A549 (cell line): ENCODE results near the gene CIAO3. TPM values are rescaled to one million over a fixed set of nuclear protein-coding genes. Genes with fewer than 3 reads are reported as not detected.

Experiments
- ATAC-seq, 2 experiments: fragments of 200-7000 bp in 1 of 2; fragments of >200 bp in 1 of 2; cut with Nextera tagmentation in 1 of 2; cut with Tn5 transposase in 1 of 2; 3 replicates each; pipeline versions ENCODE4 v1.8.0 to v1.9.1; 2018 to 2020; ENCODE audit warnings: mild to moderate bottlenecking in 1 of 2, moderate library complexity in 1 of 2
- CTCF ChIA-PET: fragments of 300-600 bp; sonication (Branson Sonifier 250); formaldehyde crosslinking; extraction: SDS; loops from one replicate; lab custom pipeline; 2021; ENCODE audit warnings: antibody characterized with exemption, inconsistent platforms; lab: Yijun Ruan, JAX
- POLR2A ChIA-PET: fragments of 350-600 bp; formaldehyde crosslinking; extraction: SDS; loops from one replicate; lab custom pipeline; 2021; ENCODE audit warnings: antibody characterized with exemption, inconsistent platforms; lab: Yijun Ruan, JAX
- DNase-seq, 2 experiments: peaks; one replicate each; pipeline versions ENCODE4 v3.0.0 to v3.0.0-alpha.2; 2011 to 2016; ENCODE audit warnings: low read depth in 1 of 2, low spot score in 1 of 2
- FAIRE-seq: peaks from 2 replicates; lab custom pipeline; 2011; peaks lifted over from hg19 to GRCh38; lab: Jason Lieb, UNC
- H3K27ac ChIP-seq, 2 experiments: fragments of >200 bp; sonication (Bioruptor Twin); formaldehyde crosslinking; 3 replicates each; pipeline ENCODE4 v1.5.1; 2016 to 2017
- H3K4me1 ChIP-seq: fragments of >200 bp; sonication (Bioruptor Twin); formaldehyde crosslinking; 3 replicates; pipeline ENCODE4 v1.6.1; 2016
- H3K4me2 ChIP-seq: fragments of >200 bp; sonication (Bioruptor Twin); formaldehyde crosslinking; 3 replicates; pipeline ENCODE4 v1.6.1; 2016
- H3K4me3 ChIP-seq: fragments of >200 bp; sonication (Bioruptor Twin); formaldehyde crosslinking; 3 replicates; pipeline ENCODE4 v1.5.1; 2016
- H3K9me3 ChIP-seq: fragments of >200 bp; sonication (Bioruptor Twin); formaldehyde crosslinking; 3 replicates; pipeline ENCODE4 v1.6.1; 2016
- BCL3 ChIP-seq: fragments of >200 bp; sonication (Bioruptor Twin); formaldehyde crosslinking; IDR thresholded peaks from 3 replicates; pipeline ENCODE4 v1.6.1; 2016
- BHLHE40 ChIP-seq: IDR thresholded peaks from 2 replicates; pipeline ENCODE4 v1.6.1; 2012; ENCODE audit warnings: low read depth, low read length, inconsistent platforms
- CHD2 ChIP-seq: fragments of 150-350 bp; IDR thresholded peaks from 2 replicates; pipeline ENCODE4 v1.6.1; 2014; ENCODE audit warnings: low read length; ENCODE audit not compliant: partially characterized antibody
- CHD4 ChIP-seq: fragments of 200-600 bp; sonication (generic); IDR thresholded peaks from 2 replicates; pipeline ENCODE4 v1.6.1; 2016; ENCODE audit warnings: antibody characterized with exemption, mild to moderate bottlenecking, borderline replicate concordance
- CTCF ChIP-seq: fragments of >200 bp; sonication (Bioruptor Twin); formaldehyde crosslinking; IDR thresholded peaks from 3 replicates; pipeline ENCODE4 v1.5.1; 2016
- E2F6 ChIP-seq: IDR thresholded peaks from 2 replicates; pipeline ENCODE4 v1.6.1; 2012; ENCODE audit warnings: low read depth, borderline replicate concordance
- EHF ChIP-seq: fragments of 250-450 bp; sonication (Bioruptor Pico); IDR thresholded peaks from 2 replicates; pipeline ENCODE4 v1.5.0; 2020; ENCODE audit warnings: mild to moderate bottlenecking
- EP300 ChIP-seq, 2 experiments: fragments of >200 bp; sonication (Bioruptor Twin); formaldehyde crosslinking; IDR thresholded peaks; 2 replicates in 1 of 2; 3 replicates in 1 of 2; pipeline ENCODE4 v1.6.1; 2016 to 2017
- FOXS1 ChIP-seq: fragments of 250-450 bp; sonication (Bioruptor Pico); IDR thresholded peaks from 2 replicates; pipeline ENCODE4 v1.5.0; 2020; ENCODE audit warnings: mild to moderate bottlenecking, moderate library complexity
- HEYL ChIP-seq: fragments of 250-450 bp; sonication (Bioruptor Pico); IDR thresholded peaks from 2 replicates; pipeline ENCODE4 v1.8.0; 2021; ENCODE audit warnings: mild to moderate bottlenecking, moderate library complexity
- JUN ChIP-seq, 2 experiments: fragments of >200 bp; sonication (Bioruptor Twin); formaldehyde crosslinking; IDR thresholded peaks; 2 replicates in 1 of 2; 3 replicates in 1 of 2; pipeline ENCODE4 v1.6.1; 2016 to 2017
- KDM1A ChIP-seq: fragments of 200-600 bp; sonication (generic); IDR thresholded peaks from 2 replicates; pipeline ENCODE4 v1.6.1; 2016; ENCODE audit warnings: low read depth, mild to moderate bottlenecking
- KDM5A ChIP-seq: fragments of 200-600 bp; sonication (generic); IDR thresholded peaks from 2 replicates; pipeline ENCODE4 v1.6.1; 2016; ENCODE audit warnings: antibody characterized with exemption, mild to moderate bottlenecking
- MAFK ChIP-seq: fragments of 450-650 bp; IDR thresholded peaks from 2 replicates; pipeline ENCODE4 v1.6.1; 2014; ENCODE audit not compliant: partially characterized antibody
- MAX ChIP-seq: IDR thresholded peaks from 2 replicates; pipeline ENCODE4 v1.6.1; 2012
- NFE2L2 ChIP-seq: fragments of 150-350 bp; conservative IDR thresholded peaks from 2 replicates; pipeline ENCODE4 v1.6.1; 2014; ENCODE audit warnings: low read length
- NR3C1 ChIP-seq: fragments of >200 bp; sonication (Bioruptor Twin); formaldehyde crosslinking; IDR thresholded peaks from 3 replicates; pipeline ENCODE4 v1.6.1; 2017
- PHF8 ChIP-seq: fragments of 200-600 bp; sonication (generic); IDR thresholded peaks from 2 replicates; pipeline ENCODE4 v1.6.1; 2016; ENCODE audit warnings: low read depth, mild to moderate bottlenecking, antibody characterized with exemption, moderate library complexity, borderline replicate concordance
- POLR2A ChIP-seq: IDR thresholded peaks from 2 replicates; pipeline ENCODE4 v1.6.1; 2012; ENCODE audit warnings: mild to moderate bottlenecking, low read length
- POLR2AphosphoS2 ChIP-seq: conservative IDR thresholded peaks from 2 replicates; pipeline ENCODE4 v1.6.1; 2012; ENCODE audit warnings: low read length, improper control_type of control experiment, inconsistent platforms
- RARB ChIP-seq: fragments of 250-450 bp; sonication (Bioruptor Pico); IDR thresholded peaks from 2 replicates; pipeline ENCODE4 v1.8.0; 2021; ENCODE audit warnings: mild to moderate bottlenecking, moderate library complexity
- SMC3 ChIP-seq: fragments of >200 bp; sonication (Bioruptor Twin); formaldehyde crosslinking; IDR thresholded peaks from 3 replicates; pipeline ENCODE4 v1.6.1; 2018; ENCODE audit warnings: inconsistent platforms
- SREBF2 ChIP-seq: fragments of 450-650 bp; IDR thresholded peaks from 2 replicates; pipeline ENCODE4 v1.6.1; 2014; ENCODE audit warnings: mild to moderate bottlenecking, moderate library complexity
- TP53 ChIP-seq: fragments of 250-450 bp; sonication (Bioruptor Pico); IDR thresholded peaks from 2 replicates; pipeline ENCODE4 v1.5.0; 2021; ENCODE audit warnings: mild to moderate bottlenecking, moderate library complexity
- ZFP36 ChIP-seq: fragments of 450-650 bp; IDR thresholded peaks from 2 replicates; pipeline ENCODE4 v1.6.1; 2014; ENCODE audit warnings: borderline replicate concordance; ENCODE audit not compliant: partially characterized antibody
- ZSCAN20 ChIP-seq: fragments of 250-450 bp; sonication (Bioruptor Pico); IDR thresholded peaks from 2 replicates; pipeline ENCODE4 v1.8.0; 2022; ENCODE audit warnings: mild to moderate bottlenecking, moderate library complexity
- WGBS: methylation state at CpG from one replicate; pipeline ENCODE4 v1.1.6; 2017; ENCODE audit errors: missing lambda C conversion rate; 5-methylcytosine and 5-hydroxymethylcytosine counted together
- polyA plus RNA-seq, 4 experiments: library from polyadenylated mRNA; depleted of rRNA in 3 of 4; stranded (reverse); fragments of >200 nt; fragmentation: RNase III in 1 of 4; extraction: RNeasy Plus Mini Kit Qiagen cat#74134 plus additional on column Dnase treatment in 1 of 4; gene quantifications; 2 replicates in 3 of 4; 3 replicates in 1 of 4; pipeline ENCODE4 v1.2.3, GENCODE V29; 2011 to 2017

Gene CIAO3
- polyA plus RNA-seq, 2 of the 4 experiments (the other 2 are of a cell fraction): 17.4 to 23.0 TPM

- TF ChIP-seq BCL3 (no peak), NR3C1 (no peak), BHLHE40 (no peak), E2F6 (no peak)
Observed at GRCh38 chr16:781346-782010, 40.7 kb upstream of the CIAO3 start (continued).

GRCh38 chr16:780296-780695, 39.5 kb upstream of the CIAO3 start:
- Histone ChIP-seq H3K4me2 (no peak overlapping the region), H3K27ac (no peak overlapping the region), H3K9me3 (no peaks in the 10 kb centered on the region)
- FAIRE-seq (no peak), ATAC-seq (no peak)
- ChIA-PET POLR2A (no interaction called here), CTCF (interaction anchor here (1.8 to 10.1 kb wide), 2 partner anchors 41 to 67 kb away, joined by 7 to 205 read pairs; partner anchors contain the start of gene CIAO3)
- TF ChIP-seq SREBF2 (no peak), NFE2L2 (no peak), KDM1A (no peak), ZFP36 (no peak), FOXS1 (CRISPR knock-in tag) (no peak), EP300 (IDR thresholded peaks at IDR 0.05) (no peak), KDM5A (no peak), POLR2A (no peak; the same call in 1 of the 2 replicates), TP53 (no peak)
- TF ChIP-seq, all 56 proteins: peak for 0
- WGBS: 79% methylated on average over 16 of the region's 16 CpGs
- DNase-seq: no peak
- Histone ChIP-seq H3K4me3 (no peak overlapping the region), H3K4me1 (peaks cover 9% of the 10 kb centered on the region; the same call in 2 of the 3 replicates)

DNA sequence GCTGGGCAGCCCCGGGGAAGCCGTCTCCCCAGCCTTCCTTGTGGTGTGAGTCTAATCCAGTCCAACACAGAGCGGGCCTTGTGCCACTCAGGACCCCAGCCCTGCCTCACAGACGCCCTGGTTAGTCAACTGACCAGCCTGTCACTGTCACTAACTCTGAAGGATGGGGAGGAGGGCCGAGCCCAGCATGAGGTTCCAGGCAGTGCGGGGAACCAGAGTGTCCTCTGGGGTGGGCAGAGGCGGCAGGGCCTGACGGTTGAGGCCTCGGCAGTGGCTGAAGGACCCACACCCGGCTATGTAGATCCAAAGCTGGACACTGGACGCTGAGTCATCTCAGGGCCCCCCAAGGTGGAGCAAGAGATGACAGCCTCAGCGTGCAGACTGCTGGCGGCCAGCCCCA, 38.8 kb upstream of the CIAO3 start:
- POLR2A ChIA-PET: no interaction called here
- peaks cover 9% of the 10 kb centered on the region; the same call in 1 of the 3 replicates for H3K4me1 ChIP-seq
- H3K9me3 ChIP-seq: no peaks in the 10 kb centered on the region
- H3K4me2 ChIP-seq: no peak overlapping the region
- ATAC-seq (no peak), DNase-seq (no peak), FAIRE-seq (no peak)
- CTCF ChIA-PET: interaction anchor here (1.6 to 10.1 kb wide), 3 partner anchors 8 to 67 kb away, joined by 4 to 205 read pairs (median 7); partner anchors contain the start of genes CHTF18, CIAO3 and RPUSD1
- TF ChIP-seq CHD4 (no peak), POLR2A (no peak), RARB (no peak), KDM5A (no peak), JUN (IDR thresholded peaks at IDR 0.05) (no peak), PHF8 (no peak), EHF (CRISPR knock-in tag) (no peak), POLR2AphosphoS2 (no peak), HEYL (CRISPR knock-in tag) (no peak), CHD2 (no peak), ZSCAN20 (CRISPR knock-in tag) (no peak), CTCF (no peak), BHLHE40 (no peak), MAFK (no peak), MAX (no peak), SMC3 (no peak)
- 61% methylated on average over 10 of the region's 13 CpGs for WGBS
- H3K4me3 ChIP-seq: no peak overlapping the region
- H3K27ac ChIP-seq: no peak overlapping the region
